Measurements from ENCODE around the gene MRPL44. TPM values are rescaled to one million over a fixed set of nuclear protein-coding genes. Genes with fewer than 3 reads are reported as not detected.
"Not testable (repeated sequence)": the region's sequence is repeated elsewhere in the genome, so short reads cannot be mapped to it uniquely, and the experiment has no call there.

The MRPL44 gene
- total RNA-seq, 3 donors from 2014 or later (not counting 1 experiment from before 2014, with no cell fraction given): 27.6 to 35.1 (median 31.0) TPM

- DNase-seq (no peak), ATAC-seq (no peak)
- intact Hi-C loops (cut with micrococcal nuclease): loop anchor here (10.0 kb wide), 1 partner anchor 148 kb away; no protein-coding TSS in a partner anchor
- H3K27me3 Mint-ChIP-seq (ENCODE audit: low read depth in 2 of 2): no peaks in the 10 kb centered on the region
- Histone ChIP-seq H3K4me1 (ENCODE audit: control insufficient read depth, insufficient read depth, low read length) (no peaks in the 10 kb centered on the region), H3K36me3 (ENCODE audit: control insufficient read depth, insufficient read depth, low read length) (no peaks in the 10 kb centered on the region), H3K27me3 (ENCODE audit: control insufficient read depth, insufficient read depth, low read length) (no peaks in the 10 kb centered on the region), H3K27ac (ENCODE audit: low read length) (no peak overlapping the region), H3K9me3 (ENCODE audit: control insufficient read depth, insufficient read depth, low read length) (no peaks in the 10 kb centered on the region), H3K4me3 (ENCODE audit: low read length) (no peak overlapping the region)
- H3K4me3 Mint-ChIP-seq: no peak overlapping the region
- H3K9me3 Mint-ChIP-seq: no peaks in the 10 kb centered on the region
- no peaks in the 10 kb centered on the region for H3K4me1 Mint-ChIP-seq
- WGBS (ENCODE audit: insufficient coverage): 88% methylated on average over 6 of the region's 6 CpGs
- H3K27ac Mint-ChIP-seq: no peak overlapping the region
- no peaks in the 10 kb centered on the region for H3K36me3 Mint-ChIP-seq
- TF ChIP-seq CTCF (IDR thresholded peaks at IDR 0.05): no peak
Measured at GRCh38 chr2:223996391-223996790, 39.1 kb downstream of the MRPL44 start.

- no peak overlapping the region for H3K4me3 ChIP-seq (ENCODE audit: low read length)
- no peaks in the 10 kb centered on the region for H3K27me3 ChIP-seq (ENCODE audit: control insufficient read depth, insufficient read depth, low read length)
- 98% methylated on average over 5 of the region's 5 CpGs for WGBS (ENCODE audit: insufficient coverage)
- H3K4me1 ChIP-seq (ENCODE audit: control insufficient read depth, insufficient read depth, low read length): no peaks in the 10 kb centered on the region
- Mint-ChIP-seq H3K36me3 (no peaks in the 10 kb centered on the region), H3K27me3 (ENCODE audit: low read depth in 2 of 2) (no peaks in the 10 kb centered on the region), H3K27ac (no peak overlapping the region), H3K4me1 (no peaks in the 10 kb centered on the region), H3K9me3 (no peaks in the 10 kb centered on the region), H3K4me3 (no peak overlapping the region)
- TF ChIP-seq CTCF (IDR thresholded peaks at IDR 0.05): no peak
- no peak overlapping the region for H3K27ac ChIP-seq (ENCODE audit: low read length)
- intact Hi-C loops (cut with micrococcal nuclease): loop anchor here (10.0 kb wide), 1 partner anchor 147 kb away; no protein-coding TSS in a partner anchor
- ATAC-seq: no peak
- DNase-seq: no peak
- no peaks in the 10 kb centered on the region for H3K36me3 ChIP-seq (ENCODE audit: control insufficient read depth, insufficient read depth, low read length)
- no peaks in the 10 kb centered on the region for H3K9me3 ChIP-seq (ENCODE audit: control insufficient read depth, insufficient read depth, low read length)
Measured at GRCh38 chr2:223997938-223998337, 40.7 kb downstream of the MRPL44 start.

DNA sequence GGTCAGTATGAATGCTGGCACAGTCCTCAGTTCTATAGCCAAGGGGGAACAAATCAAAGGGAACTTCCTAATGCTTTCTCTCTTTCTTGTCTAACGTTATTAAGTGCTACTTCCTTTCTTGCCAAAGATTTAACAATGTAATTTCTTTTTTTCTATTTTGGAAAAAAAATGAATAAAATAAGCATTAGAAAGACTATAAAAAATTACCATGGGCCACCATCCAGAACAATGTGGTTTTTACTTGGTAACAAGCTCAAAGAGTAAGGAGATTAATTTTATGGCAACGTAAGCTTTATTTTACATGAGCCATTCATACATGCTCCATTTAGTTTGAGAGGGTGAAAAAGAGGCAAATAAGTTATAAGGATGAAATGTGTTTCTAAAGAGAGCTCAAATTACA, 41.7 kb downstream of the MRPL44 start:
- TF ChIP-seq CTCF (IDR thresholded peaks at IDR 0.05): no peak
- WGBS (ENCODE audit: insufficient coverage): no CpG with 5 or more reads among the region's 2 CpGs
- H3K4me3 ChIP-seq (ENCODE audit: low read length): no peak overlapping the region
- H3K4me1 ChIP-seq (ENCODE audit: control insufficient read depth, insufficient read depth, low read length): no peaks in the 10 kb centered on the region
- intact Hi-C loops (cut with micrococcal nuclease): loop anchor here (10.0 kb wide), 1 partner anchor 146 kb away; no protein-coding TSS in a partner anchor
- Mint-ChIP-seq H3K27ac (no peak overlapping the region), H3K4me3 (no peak overlapping the region), H3K4me1 (no peaks in the 10 kb centered on the region), H3K9me3 (no peaks in the 10 kb centered on the region), H3K27me3 (ENCODE audit: low read depth in 2 of 2) (no peaks in the 10 kb centered on the region), H3K36me3 (no peaks in the 10 kb centered on the region)
- no peaks in the 10 kb centered on the region for H3K9me3 ChIP-seq (ENCODE audit: control insufficient read depth, insufficient read depth, low read length)
- no peak for ATAC-seq
- no peak overlapping the region for H3K27ac ChIP-seq (ENCODE audit: low read length)
- no peak for DNase-seq
- no peaks in the 10 kb centered on the region for H3K27me3 ChIP-seq (ENCODE audit: control insufficient read depth, insufficient read depth, low read length)
- no peaks in the 10 kb centered on the region for H3K36me3 ChIP-seq (ENCODE audit: control insufficient read depth, insufficient read depth, low read length)

- Histone ChIP-seq H3K9me3 (ENCODE audit: control insufficient read depth, insufficient read depth, low read length) (no peaks in the 10 kb centered on the region), H3K4me3 (ENCODE audit: low read length) (no peak overlapping the region), H3K4me1 (ENCODE audit: control insufficient read depth, insufficient read depth, low read length) (no peaks in the 10 kb centered on the region), H3K27ac (ENCODE audit: low read length) (no peak overlapping the region), H3K36me3 (ENCODE audit: control insufficient read depth, insufficient read depth, low read length) (no peaks in the 10 kb centered on the region), H3K27me3 (ENCODE audit: control insufficient read depth, insufficient read depth, low read length) (no peaks in the 10 kb centered on the region)
- TF ChIP-seq CTCF (IDR thresholded peaks at IDR 0.05): no peak
- DNase-seq (no peak), ATAC-seq (no peak)
- H3K9me3 Mint-ChIP-seq: no peaks in the 10 kb centered on the region
- H3K27me3 Mint-ChIP-seq (ENCODE audit: low read depth in 2 of 2): no peaks in the 10 kb centered on the region
- H3K27ac Mint-ChIP-seq: no peak overlapping the region
- WGBS (ENCODE audit: insufficient coverage): 94% methylated on average over 11 of the region's 11 CpGs
- intact Hi-C loops (cut with micrococcal nuclease): loop anchor here (10.0 kb wide), 1 partner anchor 145 kb away; no protein-coding TSS in a partner anchor
- no peaks in the 10 kb centered on the region for H3K4me1 Mint-ChIP-seq
- H3K4me3 Mint-ChIP-seq: no peak overlapping the region
- no peaks in the 10 kb centered on the region for H3K36me3 Mint-ChIP-seq
Measured at GRCh38 chr2:223999862-224000261, 42.6 kb downstream of the MRPL44 start.

DNA sequence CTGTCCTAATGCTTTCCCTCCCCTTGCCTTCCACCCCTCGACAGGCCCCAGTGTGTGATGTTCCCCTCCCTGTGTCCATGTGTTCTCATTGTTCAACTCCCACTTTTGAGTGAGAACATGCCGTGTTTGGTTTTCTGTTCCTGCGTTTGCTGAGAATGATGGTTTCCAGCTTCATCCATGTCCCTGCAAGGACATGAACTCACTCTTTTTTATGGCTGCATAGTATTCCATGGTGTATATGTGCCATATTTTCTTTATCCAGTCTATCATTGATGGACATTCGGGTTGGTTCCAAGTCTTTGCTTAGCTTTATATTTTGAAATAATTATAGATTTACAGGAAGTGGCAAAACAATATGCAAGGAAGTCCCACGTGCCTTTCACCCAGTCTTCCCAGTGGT, 43.4 kb downstream of the MRPL44 start:
- ATAC-seq; H3K27me3 ChIP-seq (ENCODE audit: control insufficient read depth, insufficient read depth, low read length); intact Hi-C loops (cut with micrococcal nuclease); H3K4me1 ChIP-seq (ENCODE audit: control insufficient read depth, insufficient read depth, low read length); H3K9me3 Mint-ChIP-seq; H3K27ac ChIP-seq (ENCODE audit: low read length); H3K9me3 ChIP-seq (ENCODE audit: control insufficient read depth, insufficient read depth, low read length); H3K4me3 ChIP-seq (ENCODE audit: low read length); H3K4me3 Mint-ChIP-seq; DNase-seq; H3K4me1 Mint-ChIP-seq; H3K36me3 Mint-ChIP-seq; H3K36me3 ChIP-seq (ENCODE audit: control insufficient read depth, insufficient read depth, low read length); H3K27ac Mint-ChIP-seq; H3K27me3 Mint-ChIP-seq (ENCODE audit: low read depth in 2 of 2): not testable (repeated sequence)
- WGBS (ENCODE audit: insufficient coverage): 100% methylated on average over 5 of the region's 5 CpGs

Data from natural killer cell (primary cell).